ENCODE results near the gene RAB27B.

Gene RAB27B

GRCh38 chr18:54867131-54867530 is 38.9 kb downstream of the RAB27B start:
- no peak for DNase-seq (ENCODE audit: low read depth, low spot score)

GRCh38 chr18:54871231-54871630 is 43.0 kb downstream of the RAB27B start:
- DNase-seq (ENCODE audit: low read depth, low spot score), result no peak

GRCh38 chr18:54872681-54873080 is 44.4 kb downstream of the RAB27B start:
- no peak for DNase-seq (ENCODE audit: low read depth, low spot score)

- no peak for DNase-seq (ENCODE audit: low read depth, low spot score)
Observed at GRCh38 chr18:54873884-54874255, 45.6 kb downstream of the RAB27B start.

GRCh38 chr18:54875063-54875462 is 46.8 kb downstream of the RAB27B start:
- DNase-seq (ENCODE audit: low read depth, low spot score), result no peak

- no peak for DNase-seq (ENCODE audit: low read depth, low spot score)
Observed at GRCh38 chr18:54877076-54877475, 48.8 kb downstream of the RAB27B start.

GRCh38 chr18:54878159-54878622 is 49.9 kb downstream of the RAB27B start:
- no peak for DNase-seq (ENCODE audit: low read depth, low spot score)

- no peak for DNase-seq (ENCODE audit: low read depth, low spot score)
Observed at GRCh38 chr18:54878659-54879358, 50.5 kb downstream of the RAB27B start.

GRCh38 chr18:54879691-54880090 is 51.4 kb downstream of the RAB27B start:
- DNase-seq (ENCODE audit: low read depth, low spot score), result no peak

- DNase-seq (ENCODE audit: low read depth, low spot score), result no peak
Observed at GRCh38 chr18:54880395-54881105, 52.3 kb downstream of the RAB27B start.

GRCh38 chr18:54881229-54881768 is 53.0 kb downstream of the RAB27B start:
- no peak for DNase-seq (ENCODE audit: low read depth, low spot score)

GRCh38 chr18:54882318-54882717 is 54.0 kb downstream of the RAB27B start:
- no peak for DNase-seq (ENCODE audit: low read depth, low spot score)

GRCh38 chr18:54883816-54884604 is 55.7 kb downstream of the RAB27B start:
- DNase-seq (ENCODE audit: low read depth, low spot score), result no peak

GRCh38 chr18:54888378-54888777 is 60.1 kb downstream of the RAB27B start:
- no peak for DNase-seq (ENCODE audit: low read depth, low spot score)

- DNase-seq (ENCODE audit: low read depth, low spot score), result no peak
Observed at GRCh38 chr18:54888933-54889332, 60.7 kb downstream of the RAB27B start.

GRCh38 chr18:54899500-54899899 is 71.2 kb downstream of the RAB27B start:
- no peak for DNase-seq (ENCODE audit: low read depth, low spot score)

GRCh38 chr18:54900290-54900689 is 72.0 kb downstream of the RAB27B start:
- DNase-seq (ENCODE audit: low read depth, low spot score), result no peak

GRCh38 chr18:54904581-54904980 is 76.3 kb downstream of the RAB27B start:
- no peak for DNase-seq (ENCODE audit: low read depth, low spot score)

- DNase-seq (ENCODE audit: low read depth, low spot score), result no peak
Observed at GRCh38 chr18:54905629-54906028, 77.4 kb downstream of the RAB27B start.

GRCh38 chr18:54906331-54907185 is 78.3 kb downstream of the RAB27B start:
- DNase-seq (ENCODE audit: low read depth, low spot score), result no peak

- no peak for DNase-seq (ENCODE audit: low read depth, low spot score)
Observed at GRCh38 chr18:54909538-54909937, 81.3 kb downstream of the RAB27B start.
